IPS-18a (cell line): ENCODE data around the gene PREP.
"Not testable (repeated sequence)": the region's sequence is repeated elsewhere in the genome, so short reads cannot be mapped to it uniquely, and the experiment has no call there.

ENCODE experiments used
- H3K27ac ChIP-seq: one replicate; pipeline ENCODE4 v1.5.1; 2013; ENCODE audit warnings: low read length
- H3K27me3 ChIP-seq: one replicate; pipeline ENCODE4 v1.6.1; 2013; ENCODE audit warnings: mild to moderate bottlenecking, low read length; ENCODE audit not compliant: control insufficient read depth, insufficient read depth
- H3K36me3 ChIP-seq: one replicate; pipeline ENCODE4 v1.6.1; 2013; ENCODE audit warnings: low read depth, low read length; ENCODE audit not compliant: control insufficient read depth
- H3K4me1 ChIP-seq: one replicate; pipeline ENCODE4 v1.6.1; 2013; ENCODE audit warnings: low read depth, low read length; ENCODE audit not compliant: control insufficient read depth
- H3K4me3 ChIP-seq: one replicate; pipeline ENCODE4 v1.5.1; 2013; ENCODE audit warnings: low read length
- H3K9ac ChIP-seq: one replicate; pipeline ENCODE4 v1.6.1; 2013; ENCODE audit warnings: mild to moderate bottlenecking, low read length, moderate library complexity
- H3K9me3 ChIP-seq: one replicate; pipeline ENCODE4 v1.6.1; 2013; ENCODE audit warnings: low read depth, low read length; ENCODE audit not compliant: control insufficient read depth

PREP gene

DNA sequence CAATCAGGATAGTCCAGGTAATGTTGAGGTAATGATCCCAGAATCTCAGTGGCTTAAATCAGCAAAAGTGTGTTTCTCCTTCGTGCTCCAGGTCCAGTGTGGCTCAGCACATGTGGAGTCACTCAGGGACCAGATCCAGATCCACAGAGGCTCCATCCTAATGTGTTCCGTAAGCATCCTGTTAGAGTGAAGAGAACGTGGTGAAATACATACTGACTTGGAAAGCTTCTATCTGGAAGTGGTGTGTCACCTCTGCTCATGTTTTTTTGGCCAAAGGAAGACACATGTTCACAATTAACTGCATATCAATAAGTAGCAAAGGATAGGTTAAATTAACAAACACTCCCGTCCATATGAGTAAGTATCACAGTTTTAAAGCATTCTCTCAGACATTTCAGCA, 26.8 kb upstream of the PREP start:
- Histone ChIP-seq H3K27me3 (no peaks in the 10 kb centered on the region), H3K36me3 (no peaks in the 10 kb centered on the region), H3K27ac (no peak overlapping the region), H3K9ac (no peak overlapping the region), H3K9me3 (no peaks in the 10 kb centered on the region), H3K4me1 (peaks cover 5% of the 10 kb centered on the region), H3K4me3 (no peak overlapping the region)

DNA sequence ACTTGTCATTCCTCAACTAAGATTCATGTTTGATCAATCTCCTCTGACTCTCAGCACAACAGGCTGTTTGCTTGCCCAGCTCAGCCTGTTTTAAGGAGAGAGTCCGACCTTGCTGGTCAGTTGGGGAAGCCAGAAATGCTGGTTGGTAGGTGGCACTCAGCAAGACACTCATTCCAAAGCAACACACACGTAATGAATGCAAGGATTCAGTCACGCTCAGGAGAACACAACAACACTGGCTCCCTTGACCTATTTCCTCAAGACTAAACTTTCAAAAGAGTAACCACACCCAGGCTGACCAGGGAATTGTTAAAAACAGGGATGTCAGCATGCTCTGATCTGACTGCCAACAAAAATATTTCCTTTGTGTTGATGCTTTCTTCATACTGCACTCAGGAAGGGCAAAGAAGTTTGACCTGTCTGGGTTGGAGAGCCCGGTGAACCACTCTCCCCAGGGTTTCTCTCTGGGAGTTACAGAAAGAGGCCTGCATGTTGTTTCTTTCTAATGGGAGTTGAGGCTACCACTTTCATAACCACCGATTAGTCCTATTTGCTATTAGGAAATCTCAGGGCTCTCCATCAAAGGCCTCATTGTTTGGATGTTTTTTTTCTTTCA, 25.6 kb upstream of the PREP start:
- no peaks in the 10 kb centered on the region for H3K36me3 ChIP-seq
- H3K4me1 ChIP-seq: peaks cover 5% of the 10 kb centered on the region
- no peaks in the 10 kb centered on the region for H3K27me3 ChIP-seq
- no peak overlapping the region for H3K4me3 ChIP-seq
- no peak overlapping the region for H3K27ac ChIP-seq
- H3K9ac ChIP-seq: no peak overlapping the region
- H3K9me3 ChIP-seq: no peaks in the 10 kb centered on the region

DNA sequence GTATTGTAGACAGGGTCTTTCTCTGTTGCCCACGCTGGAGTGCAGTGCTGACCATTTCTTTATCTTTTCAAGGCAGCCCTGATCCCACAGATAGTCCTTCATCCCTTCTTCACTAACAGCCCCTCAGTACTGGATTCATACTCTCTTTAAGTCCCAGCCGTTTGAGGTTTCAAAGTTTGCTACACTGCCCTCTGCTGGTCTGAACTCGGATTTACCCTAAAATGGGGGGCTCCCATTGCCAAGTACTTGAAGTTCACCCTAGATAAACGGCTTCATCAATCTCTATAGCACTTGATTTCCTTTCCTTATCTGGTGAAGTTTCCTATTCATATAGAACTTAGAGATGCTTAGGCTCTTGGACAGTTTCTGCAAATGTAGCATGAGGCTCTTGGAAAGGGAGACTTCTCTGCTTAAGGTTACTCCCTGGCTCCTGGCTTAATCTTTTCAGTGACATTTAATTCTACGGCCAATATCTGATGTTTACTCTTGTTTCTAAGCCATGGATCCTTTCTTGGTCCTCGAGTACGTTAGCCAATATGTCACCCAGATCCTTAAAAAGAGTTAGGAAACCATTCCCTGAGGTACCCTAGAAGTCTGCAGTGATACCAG, 21.4 kb upstream of the PREP start:
- no peak overlapping the region for H3K4me3 ChIP-seq
- no peak overlapping the region for H3K9ac ChIP-seq
- no peaks in the 10 kb centered on the region for H3K27me3 ChIP-seq
- no peak overlapping the region for H3K27ac ChIP-seq
- peaks cover 5% of the 10 kb centered on the region for H3K4me1 ChIP-seq
- H3K9me3 ChIP-seq: no peaks in the 10 kb centered on the region
- no peaks in the 10 kb centered on the region for H3K36me3 ChIP-seq

DNA sequence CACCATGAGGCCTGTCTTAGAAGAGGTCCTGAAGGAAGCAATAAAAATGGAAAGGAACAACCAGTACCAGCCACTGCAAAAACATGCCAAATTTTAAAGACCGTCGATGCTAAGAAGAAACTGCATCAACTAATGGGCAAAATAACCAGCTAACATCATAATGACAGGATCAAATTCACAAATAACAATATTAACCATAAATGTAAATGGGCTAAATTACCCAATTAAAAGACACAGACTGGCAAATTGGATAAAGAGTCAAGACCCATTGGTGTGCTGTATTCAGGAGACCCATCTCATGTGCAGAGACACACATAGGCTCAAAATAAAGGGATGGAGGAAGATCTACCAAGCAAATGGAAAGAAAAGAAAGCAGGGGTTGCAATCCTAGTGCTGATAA, 14.1 kb upstream of the PREP start:
- H3K27ac ChIP-seq, H3K36me3 ChIP-seq, H3K27me3 ChIP-seq, H3K4me3 ChIP-seq, H3K9ac ChIP-seq, H3K4me1 ChIP-seq: not testable (repeated sequence)
- H3K9me3 ChIP-seq: peaks cover 16% of the 10 kb centered on the region

DNA sequence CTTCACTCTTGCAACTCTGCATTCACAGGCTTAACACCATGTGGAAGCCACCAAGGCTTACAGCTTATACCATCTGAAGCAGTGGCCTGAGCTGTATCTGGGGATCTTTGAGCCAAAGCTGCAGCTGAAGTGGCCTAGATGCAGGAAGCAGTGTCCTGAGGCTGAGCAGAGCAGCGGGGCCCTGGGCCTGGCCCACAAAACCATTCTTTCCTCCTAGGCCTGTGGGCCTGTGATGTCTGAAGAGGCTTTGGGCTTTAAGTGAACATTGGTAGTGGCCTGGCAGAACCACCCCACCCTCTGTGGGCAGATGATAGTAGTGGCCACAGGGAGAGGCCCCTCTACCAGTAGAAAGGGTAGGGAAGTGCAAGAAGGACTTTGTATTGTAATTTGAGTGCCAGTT, 6.9 kb upstream of the PREP start:
- H3K4me1 ChIP-seq: no peaks in the 10 kb centered on the region
- peaks cover 23% of the 10 kb centered on the region for H3K9me3 ChIP-seq
- no peak overlapping the region for H3K27ac ChIP-seq
- H3K27me3 ChIP-seq: no peaks in the 10 kb centered on the region
- no peaks in the 10 kb centered on the region for H3K36me3 ChIP-seq
- no peak overlapping the region for H3K9ac ChIP-seq
- H3K4me3 ChIP-seq: no peak overlapping the region

DNA sequence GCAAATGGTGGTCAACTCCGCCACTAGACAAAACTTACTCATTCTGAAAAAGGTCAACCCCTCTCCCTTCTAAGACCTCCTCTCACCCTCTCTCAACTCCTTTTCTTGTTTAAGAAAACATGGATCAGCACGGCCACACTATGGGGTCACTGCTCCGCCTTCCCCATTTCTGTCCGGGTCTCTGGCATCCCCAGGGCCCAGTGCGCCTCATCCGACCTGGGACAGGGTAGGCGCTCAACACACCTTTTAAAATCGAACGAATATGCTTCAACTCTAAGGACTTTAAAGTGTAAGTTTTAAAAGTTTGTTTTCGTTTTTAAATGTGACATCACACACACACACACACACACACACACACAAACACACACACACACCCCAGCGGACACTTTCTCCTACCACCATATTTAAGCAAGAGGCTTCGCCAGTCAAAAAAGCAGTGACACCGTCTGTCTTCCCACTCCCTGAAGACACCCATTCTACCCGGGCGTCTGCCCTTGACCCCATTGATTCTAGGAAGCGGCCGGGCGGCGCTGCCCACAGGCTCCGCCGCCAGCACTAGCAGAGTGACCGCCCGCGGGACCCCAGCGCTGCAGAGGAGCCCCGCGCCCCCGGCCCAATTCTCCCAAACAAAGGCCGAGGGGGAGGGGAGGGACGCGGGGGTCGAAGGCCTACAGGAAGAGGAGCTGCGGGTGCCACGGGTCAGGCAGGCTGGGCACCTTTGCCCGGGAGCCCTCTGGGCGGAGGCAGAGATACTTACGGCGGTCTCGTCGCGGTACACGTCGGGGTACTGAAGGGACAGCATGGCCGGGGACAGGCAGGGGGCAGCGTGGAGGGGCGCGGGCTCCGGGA, 568 bp downstream of the PREP start:
- H3K36me3 ChIP-seq: peaks cover 3% of the 10 kb centered on the region
- peak overlapping the region; percentile 85 for H3K9ac ChIP-seq
- H3K27ac ChIP-seq: peak overlapping the region; percentile 70
- peak overlapping the region; percentile 90 for H3K4me3 ChIP-seq
- H3K9me3 ChIP-seq: no peaks in the 10 kb centered on the region
- peaks cover 44% of the 10 kb centered on the region for H3K4me1 ChIP-seq
- H3K27me3 ChIP-seq: no peaks in the 10 kb centered on the region

DNA sequence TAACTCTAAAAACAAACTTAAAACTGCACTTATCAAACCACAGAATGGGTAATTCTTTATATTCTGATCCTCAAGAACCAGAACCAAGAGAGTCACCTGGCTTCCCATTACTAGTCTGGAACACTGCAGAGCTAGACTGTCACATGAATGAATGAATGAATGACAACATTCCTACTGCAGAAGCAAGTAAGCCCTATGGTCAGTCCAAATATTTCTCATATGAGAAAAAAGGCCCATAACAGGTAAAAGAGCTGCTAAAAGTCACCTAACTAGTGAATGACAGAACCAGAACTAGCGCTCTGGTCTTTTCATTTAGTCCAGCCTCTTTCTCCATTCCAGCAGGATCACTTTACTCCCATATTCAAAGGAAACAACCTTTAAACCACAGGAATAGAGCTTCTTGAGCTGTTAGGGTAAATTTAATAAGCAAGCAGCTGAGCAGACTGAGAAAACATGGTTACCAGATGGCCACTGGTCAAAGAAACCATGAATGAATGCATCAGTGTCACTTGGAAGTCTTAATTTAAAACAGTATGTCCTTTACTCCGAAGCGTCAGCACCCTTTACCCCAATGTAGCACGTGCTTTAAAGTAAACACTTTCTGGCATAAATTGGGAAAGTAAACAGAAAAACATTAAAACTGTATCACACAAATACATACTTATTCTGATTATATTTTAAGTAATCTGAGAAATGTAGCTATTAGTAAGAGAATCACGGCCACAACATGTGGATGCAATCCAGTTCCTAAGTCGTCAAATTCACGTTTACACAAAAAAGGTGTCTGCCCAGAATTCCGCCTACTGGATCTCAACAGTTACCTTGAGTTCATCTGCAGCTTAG, 1.4 kb downstream of the PREP start:
- Histone ChIP-seq H3K36me3 (peaks cover 4% of the 10 kb centered on the region), H3K27ac (no peak overlapping the region), H3K4me1 (peaks cover 44% of the 10 kb centered on the region), H3K27me3 (no peaks in the 10 kb centered on the region), H3K9ac (peak overlapping the region; percentile 85), H3K9me3 (no peaks in the 10 kb centered on the region), H3K4me3 (peak overlapping the region; percentile 90)

DNA sequence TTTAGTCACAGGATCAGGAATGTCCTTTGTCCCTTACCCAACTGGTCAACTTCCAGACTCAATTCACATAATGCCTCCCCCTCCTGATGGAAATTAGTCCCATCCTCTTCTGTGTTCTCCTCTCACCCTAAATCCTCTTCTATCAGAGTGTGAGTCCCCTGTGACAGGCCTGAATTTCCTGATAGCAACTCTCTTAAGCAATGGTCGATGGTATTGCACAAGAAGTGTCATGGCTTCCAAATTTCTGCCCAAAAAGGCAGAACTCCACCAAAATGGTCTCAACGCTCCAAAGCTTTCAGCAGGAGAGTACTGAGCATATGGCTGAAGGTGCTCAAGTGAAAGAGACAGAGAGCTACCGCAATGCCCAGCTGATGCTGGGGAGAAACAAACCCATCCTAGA, 2.4 kb downstream of the PREP start:
- no peak overlapping the region for H3K27ac ChIP-seq
- peak overlapping the region; percentile 90 for H3K4me3 ChIP-seq
- H3K27me3 ChIP-seq: no peaks in the 10 kb centered on the region
- peaks cover 12% of the 10 kb centered on the region for H3K36me3 ChIP-seq
- H3K9me3 ChIP-seq: no peaks in the 10 kb centered on the region
- H3K4me1 ChIP-seq: peaks cover 44% of the 10 kb centered on the region
- H3K9ac ChIP-seq: no peak overlapping the region

DNA sequence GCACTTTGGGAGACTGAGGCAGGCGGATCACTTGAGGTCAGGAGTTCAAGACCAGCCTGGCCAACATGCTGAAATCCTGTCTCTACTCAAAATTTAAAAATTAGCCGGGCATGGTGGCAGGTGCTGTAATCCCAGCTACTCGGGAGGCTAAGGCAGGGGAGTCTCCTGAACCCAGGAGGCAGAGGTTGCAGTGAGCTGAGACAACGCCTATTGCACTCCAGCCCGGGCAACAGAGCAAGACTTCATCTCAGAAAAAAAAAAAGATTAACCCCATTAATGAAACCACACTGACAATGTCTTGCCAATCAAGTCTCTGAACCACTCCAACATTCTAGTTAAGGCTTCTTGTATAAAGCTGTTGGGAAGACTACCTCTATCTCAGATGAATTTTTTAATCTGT, 4.0 kb downstream of the PREP start:
- Histone ChIP-seq H3K36me3 (peaks cover 16% of the 10 kb centered on the region), H3K9ac (no peak overlapping the region), H3K4me3 (no peak overlapping the region), H3K4me1 (peaks cover 44% of the 10 kb centered on the region), H3K27ac (no peak overlapping the region), H3K9me3 (no peaks in the 10 kb centered on the region), H3K27me3 (no peaks in the 10 kb centered on the region)

DNA sequence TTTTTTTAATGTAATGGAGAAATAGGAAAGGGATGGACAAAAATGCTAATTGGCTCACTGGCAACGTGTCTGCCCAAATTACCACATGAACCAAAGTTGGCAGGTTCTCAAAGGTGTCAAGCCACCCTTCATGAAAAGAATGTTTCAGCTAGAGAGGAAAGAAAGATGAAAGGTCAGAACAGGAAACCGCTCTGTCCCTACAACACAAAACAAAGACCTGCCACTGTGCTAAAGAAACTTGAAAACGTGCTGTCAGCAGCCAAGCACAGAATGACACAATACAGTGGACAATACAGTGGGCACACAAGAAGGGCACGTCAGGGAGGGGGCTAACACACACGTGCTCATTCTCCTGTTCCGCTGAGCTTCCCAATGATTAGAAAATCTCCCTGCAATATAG, 4.9 kb downstream of the PREP start:
- peaks cover 44% of the 10 kb centered on the region for H3K4me1 ChIP-seq
- H3K9ac ChIP-seq: no peak overlapping the region

DNA sequence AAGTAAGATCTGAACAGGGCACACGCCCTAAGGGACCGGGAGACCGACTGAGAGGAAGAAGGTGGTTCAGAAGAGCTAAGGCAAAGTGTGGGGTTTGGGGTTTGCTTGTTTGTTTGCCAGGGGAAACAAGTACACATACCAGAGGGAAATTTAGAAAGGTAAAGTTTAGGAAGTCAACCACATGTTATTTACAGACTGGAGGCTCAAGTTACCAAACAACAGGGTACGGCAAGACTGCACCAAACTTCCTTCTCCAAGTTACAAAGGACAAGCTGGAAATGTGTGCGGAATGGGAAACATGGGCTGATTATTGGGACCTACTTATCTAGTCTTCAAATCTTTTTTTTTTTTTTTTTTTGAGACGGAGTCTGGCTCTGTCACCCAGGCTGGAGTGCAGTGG, 11.2 kb downstream of the PREP start:
- Histone ChIP-seq H3K36me3 (peaks cover 13% of the 10 kb centered on the region), H3K4me1 (no peaks in the 10 kb centered on the region), H3K4me3 (no peak overlapping the region), H3K27me3 (no peaks in the 10 kb centered on the region), H3K9me3 (no peaks in the 10 kb centered on the region), H3K9ac (no peak overlapping the region), H3K27ac (no peak overlapping the region)

More for the DNA sequence above, 4.9 kb downstream of the PREP start:
- Histone ChIP-seq H3K36me3 (peaks cover 16% of the 10 kb centered on the region), H3K27me3 (no peaks in the 10 kb centered on the region), H3K27ac (no peak overlapping the region), H3K4me3 (no peak overlapping the region), H3K9me3 (no peaks in the 10 kb centered on the region)
